Trophoblast cell (in vitro differentiated cells and primary cell): ENCODE data around the gene RNF168.
A peak's percentile ranks its signal among the peaks of the same experiment; 100 is the strongest.
"Not testable (repeated sequence)": the region's sequence is repeated elsewhere in the genome, so short reads cannot be mapped to it uniquely, and the experiment has no call there.

Source experiments
- DNase-seq, 2 donors: peaks; one replicate each; pipeline ENCODE4 v3.0.0-alpha.2; 2016
- H2AFZ ChIP-seq: 2 replicates; pipeline ENCODE4 v1.6.1; 2013; ENCODE audit warnings: low read length, moderate library complexity, mild to moderate bottlenecking; ENCODE audit not compliant: insufficient read depth, poor library complexity
- H2AK5ac ChIP-seq: 2 replicates; pipeline ENCODE4 v1.6.1; 2013; ENCODE audit warnings: mild to moderate bottlenecking, low read length
- H2BK120ac ChIP-seq: 2 replicates; pipeline ENCODE4 v1.6.1; 2013; ENCODE audit warnings: low read length, mild to moderate bottlenecking, moderate library complexity; ENCODE audit not compliant: insufficient read depth, poor library complexity
- H2BK12ac ChIP-seq: 2 replicates; pipeline ENCODE4 v1.6.1; 2013; ENCODE audit warnings: mild to moderate bottlenecking, low read length, moderate library complexity
- H2BK5ac ChIP-seq: 2 replicates; pipeline ENCODE4 v1.6.1; 2013; ENCODE audit warnings: low read length, low read depth, moderate library complexity, mild to moderate bottlenecking; ENCODE audit not compliant: poor library complexity
- H3K14ac ChIP-seq: 2 replicates; pipeline ENCODE4 v1.6.1; 2013; ENCODE audit warnings: mild to moderate bottlenecking, low read length
- H3K18ac ChIP-seq: 2 replicates; pipeline ENCODE4 v1.6.1; 2013; ENCODE audit warnings: mild to moderate bottlenecking, low read length
- H3K23ac ChIP-seq: 2 replicates; pipeline ENCODE4 v1.6.1; 2013; ENCODE audit warnings: low read length
- H3K27ac ChIP-seq: 2 replicates; pipeline ENCODE4 v1.5.1; 2013; ENCODE audit warnings: low read depth, mild to moderate bottlenecking, inconsistent platforms, low read length, moderate library complexity
- H3K27me3 ChIP-seq: 2 replicates; pipeline ENCODE4 v1.6.1; 2013; ENCODE audit warnings: inconsistent platforms, mild to moderate bottlenecking, low read length, moderate library complexity; ENCODE audit not compliant: insufficient read depth
- H3K36me3 ChIP-seq, 2 experiments: 1 replicate in 1 of 2; 2 replicates in 1 of 2; pipeline ENCODE4 v1.6.1; 2013; ENCODE audit warnings: low read length in 2 of 2, mild to moderate bottlenecking in 2 of 2, moderate library complexity in 1 of 2; ENCODE audit not compliant: insufficient read depth in 2 of 2, control insufficient read depth in 1 of 2
- H3K4ac ChIP-seq: 2 replicates; pipeline ENCODE4 v1.6.1; 2013; ENCODE audit warnings: low read depth, mild to moderate bottlenecking, low read length, moderate library complexity
- H3K4me1 ChIP-seq, 2 experiments: 1 replicate in 1 of 2; 2 replicates in 1 of 2; pipeline ENCODE4 v1.6.1; 2013; ENCODE audit warnings: low read length in 2 of 2, mild to moderate bottlenecking in 2 of 2, moderate library complexity in 1 of 2; ENCODE audit not compliant: insufficient read depth in 2 of 2, control insufficient read depth in 1 of 2
- H3K4me2 ChIP-seq: 2 replicates; pipeline ENCODE4 v1.6.1; 2013; ENCODE audit warnings: inconsistent platforms, mild to moderate bottlenecking, low read length, moderate library complexity
- H3K4me3 ChIP-seq: 2 replicates; pipeline ENCODE4 v1.5.1; 2013; ENCODE audit warnings: mild to moderate bottlenecking, low read depth, low read length, inconsistent platforms
- H3K79me1 ChIP-seq: one replicate; pipeline ENCODE4 v1.6.1; 2013; ENCODE audit warnings: low read length
- H3K79me2 ChIP-seq: 2 replicates; pipeline ENCODE4 v1.6.1; 2013; ENCODE audit warnings: low read length, mild to moderate bottlenecking; ENCODE audit not compliant: control insufficient read depth, insufficient read depth, poor library complexity
- H3K9ac ChIP-seq: 2 replicates; pipeline ENCODE4 v1.6.1; 2013; ENCODE audit warnings: mild to moderate bottlenecking, low read length
- H3K9me3 ChIP-seq: 2 replicates; pipeline ENCODE4 v1.6.1; 2013; ENCODE audit warnings: low read depth, mild to moderate bottlenecking, control low read depth, inconsistent platforms, low read length; ENCODE audit not compliant: insufficient read depth
- H4K12ac ChIP-seq: 2 replicates; pipeline ENCODE4 v1.6.1; 2013; ENCODE audit warnings: low read depth, mild to moderate bottlenecking, low read length, moderate library complexity
- H4K8ac ChIP-seq: 2 replicates; pipeline ENCODE4 v1.6.1; 2013; ENCODE audit warnings: low read depth, mild to moderate bottlenecking, low read length, moderate library complexity
- H4K91ac ChIP-seq: one replicate; pipeline ENCODE4 v1.6.1; 2013; ENCODE audit warnings: low read depth, mild to moderate bottlenecking, low read length, moderate library complexity
- WGBS: extraction: QIAGEN DNeasy Blood & Tissue Kit; methylation state at CpG from one replicate; pipeline ENCODE4 v1.1.7; 2013; ENCODE audit warnings: missing lambda C conversion rate; ENCODE audit not compliant: insufficient read length, insufficient coverage; ENCODE audit errors: extremely low coverage; 5-methylcytosine and 5-hydroxymethylcytosine counted together

Gene RNF168

GRCh38 chr3:196432137-196432879 lies 71.3 kb downstream of the RNF168 start, which contains the start of gene UBXN7:
Gene UBXN7 (minus strand): TSS chr3:196432427. CDS start chr3:196432399, 28 bp downstream.
- Histone ChIP-seq H3K14ac (peak within 1 kb of the TSS; percentile 82), H3K9me3 (no peaks in the 10 kb centered on the region), H2AFZ (peak within 1 kb of the TSS; percentile 72), H2BK120ac (peak within 1 kb of the TSS; percentile 48), H4K91ac (peak within 1 kb of the TSS; percentile 77), H4K8ac (peak within 1 kb of the TSS; percentile 86), H3K23ac (no peak within 1 kb of the TSS), H3K36me3 (peaks cover 0 to 5% of the 10 kb centered on the region in 2 experiments), H4K12ac (peak within 1 kb of the TSS; percentile 95), H3K27ac (peak within 1 kb of the TSS; percentile 27), H3K4me1 (no peaks in the 10 kb centered on the region), H3K9ac (peak within 1 kb of the TSS; percentile 83), H3K4me2 (peak within 1 kb of the TSS; percentile 95), H3K79me1 (peaks cover 13% of the 10 kb centered on the region), H3K4me3 (peak within 1 kb of the TSS; percentile 93), H3K4ac (peak within 1 kb of the TSS; percentile 99), H3K27me3 (no peaks in the 10 kb centered on the region), H3K18ac (peak within 1 kb of the TSS; percentile 71), H3K79me2 (peaks cover 16% of the 10 kb centered on the region), H2AK5ac (peak within 1 kb of the TSS; percentile 78), H2BK12ac (peak within 1 kb of the TSS; percentile 15), H2BK5ac (peak within 1 kb of the TSS; percentile 79)
- no CpG with 5 or more reads among the region's 67 CpGs for WGBS
- peak; percentile 93 to 97 for DNase-seq

GRCh38 chr3:196431181-196432136 lies 72.1 kb downstream of the RNF168 start:
- WGBS: no CpG with 5 or more reads among the region's 50 CpGs
- Histone ChIP-seq H3K9me3 (no peaks in the 10 kb centered on the region), H4K91ac (peak overlapping the region; percentile 77), H3K27me3 (no peaks in the 10 kb centered on the region), H3K4ac (peak overlapping the region; percentile 99), H3K4me2 (peak overlapping the region; percentile 95), H3K36me3 (peaks cover 0 to 7% of the 10 kb centered on the region in 2 experiments), H3K4me1 (no peaks in the 10 kb centered on the region), H3K27ac (peak overlapping the region; percentile 27), H3K9ac (peak overlapping the region; percentile 83), H2BK5ac (peak overlapping the region; percentile 79), H3K14ac (peak overlapping the region; percentile 82), H4K12ac (peak overlapping the region; percentile 95), H2BK12ac (peak overlapping the region; percentile 15), H2AK5ac (peak overlapping the region; percentile 78), H3K23ac (no peak overlapping the region), H3K79me1 (peaks cover 13% of the 10 kb centered on the region), H4K8ac (peak overlapping the region; percentile 86), H3K79me2 (peaks cover 16% of the 10 kb centered on the region), H3K4me3 (peak overlapping the region; percentile 93), H2AFZ (peak overlapping the region; percentile 72), H2BK120ac (peak overlapping the region; percentile 48), H3K18ac (peak overlapping the region; percentile 71)
- peak; percentile 27 to 73 for DNase-seq

- H3K9ac ChIP-seq: no peak overlapping the region
- peaks cover 0 to under 1% of the 10 kb centered on the region in 2 experiments for H3K4me1 ChIP-seq
- H3K36me3 ChIP-seq: peaks cover 0 to 9% of the 10 kb centered on the region in 2 experiments
- peak overlapping the region; percentile 15 for H3K4ac ChIP-seq
- no peak overlapping the region for H3K14ac ChIP-seq
- no peak overlapping the region for H4K91ac ChIP-seq
- no peak overlapping the region for H3K23ac ChIP-seq
- no peak overlapping the region for H2BK12ac ChIP-seq
- no peak overlapping the region for H2AFZ ChIP-seq
- H4K8ac ChIP-seq: no peak overlapping the region
- whole genome bisulfite sequencing: no CpG with 5 or more reads among the region's 6 CpGs
- H2AK5ac ChIP-seq: no peak overlapping the region
- H3K9me3 ChIP-seq: no peaks in the 10 kb centered on the region
- H3K18ac ChIP-seq: no peak overlapping the region
- H3K4me3 ChIP-seq: no peak overlapping the region
- H3K27me3 ChIP-seq: no peaks in the 10 kb centered on the region
- no peak overlapping the region for H3K4me2 ChIP-seq
- peaks cover 13% of the 10 kb centered on the region for H3K79me1 ChIP-seq
- H2BK120ac ChIP-seq: no peak overlapping the region
- H2BK5ac ChIP-seq: no peak overlapping the region
- no peak for DNase-seq
- no peak overlapping the region for H3K27ac ChIP-seq
- H3K79me2 ChIP-seq: peaks cover 18% of the 10 kb centered on the region
- no peak overlapping the region for H4K12ac ChIP-seq
Measured at GRCh38 chr3:196428041-196428440, 75.5 kb downstream of the RNF168 start.

- H2BK5ac ChIP-seq, H2BK120ac ChIP-seq, H3K27ac ChIP-seq, H4K12ac ChIP-seq, H2BK12ac ChIP-seq, H4K8ac ChIP-seq, H3K9ac ChIP-seq, H3K14ac ChIP-seq, H3K36me3 ChIP-seq, H3K27me3 ChIP-seq, H2AK5ac ChIP-seq, H3K79me1 ChIP-seq, H2AFZ ChIP-seq, H3K4me1 ChIP-seq, H3K18ac ChIP-seq, H3K4me3 ChIP-seq, H3K4me2 ChIP-seq, H3K79me2 ChIP-seq, H3K23ac ChIP-seq, H4K91ac ChIP-seq, H3K4ac ChIP-seq, H3K9me3 ChIP-seq: not testable (repeated sequence)
- peak; percentile 56 to 74 for DNase-seq
- WGBS: no CpG with 5 or more reads among the region's 6 CpGs
Measured at GRCh38 chr3:196424421-196424820, 79.1 kb downstream of the RNF168 start.
